HEK293T (cell line): ENCODE measurements around the gene DNAH14.

Experiments
- CTCF ChIA-PET: fragments of 350-600 bp; formaldehyde crosslinking; extraction: SDS; loops from one replicate; lab custom pipeline; 2021; ENCODE audit warnings: antibody characterized with exemption, inconsistent platforms; lab: Yijun Ruan, JAX
- POLR2A ChIA-PET: fragments of 350-600 bp; formaldehyde crosslinking; extraction: SDS; loops from one replicate; lab custom pipeline; 2020; ENCODE audit warnings: antibody characterized with exemption, inconsistent platforms; lab: Yijun Ruan, JAX
- DNase-seq: peaks from one replicate; pipeline ENCODE4 v3.0.0; 2012; ENCODE audit warnings: mixed read lengths; ENCODE audit errors: extremely low spot score
- ARNT ChIP-seq: fragments of 450-650 bp; IDR thresholded peaks from 2 replicates; pipeline ENCODE4 v1.6.1; 2017; ENCODE audit warnings: mild to moderate bottlenecking
- BHLHE40 ChIP-seq: fragments of 450-650 bp; IDR thresholded peaks from 2 replicates; pipeline ENCODE4 v1.6.1; 2016; ENCODE audit warnings: mild to moderate bottlenecking, moderate library complexity, borderline replicate concordance
- CTBP1 ChIP-seq: fragments of 450-650 bp; IDR thresholded peaks from 2 replicates; pipeline ENCODE4 v1.6.1; 2016; ENCODE audit warnings: borderline replicate concordance
- ELF4 ChIP-seq: fragments of 450-650 bp; IDR thresholded peaks from 2 replicates; pipeline ENCODE4 v1.6.1; 2017; ENCODE audit warnings: antibody characterized with exemption
- FOXA1 ChIP-seq: fragments of 450-650 bp; IDR thresholded peaks from 2 replicates; pipeline ENCODE4 v1.6.1; 2016; ENCODE audit warnings: mild to moderate bottlenecking
- FOXK2 ChIP-seq: fragments of 450-650 bp; IDR thresholded peaks from 2 replicates; pipeline ENCODE4 v1.6.1; 2016; ENCODE audit warnings: mild to moderate bottlenecking
- FOXM1 ChIP-seq: fragments of 450-650 bp; IDR thresholded peaks from 2 replicates; pipeline ENCODE4 v1.6.1; 2017; ENCODE audit warnings: mild to moderate bottlenecking, borderline replicate concordance
- HDGF ChIP-seq: fragments of 450-650 bp; IDR thresholded peaks from 2 replicates; pipeline ENCODE4 v1.6.1; 2017; ENCODE audit warnings: antibody characterized with exemption, borderline replicate concordance
- L3MBTL2 ChIP-seq: fragments of 450-650 bp; conservative IDR thresholded peaks from 2 replicates; pipeline ENCODE4 v1.6.1; 2016; ENCODE audit warnings: mild to moderate bottlenecking
- LEF1 ChIP-seq: fragments of 450-650 bp; IDR thresholded peaks from 2 replicates; pipeline ENCODE4 v1.6.1; 2017; ENCODE audit warnings: mild to moderate bottlenecking, borderline replicate concordance
- NFRKB ChIP-seq: fragments of 450-650 bp; IDR thresholded peaks from 2 replicates; pipeline ENCODE4 v1.6.1; 2016; ENCODE audit warnings: mild to moderate bottlenecking, moderate library complexity
- PKNOX1 ChIP-seq: fragments of 450-650 bp; IDR thresholded peaks from 2 replicates; pipeline ENCODE4 v1.6.1; 2016
- SP1 ChIP-seq: fragments of 450-650 bp; IDR thresholded peaks from 2 replicates; pipeline ENCODE4 v1.6.1; 2017
- SUZ12 ChIP-seq: fragments of 450-650 bp; IDR thresholded peaks from 2 replicates; pipeline ENCODE4 v1.6.1; 2016; ENCODE audit warnings: mild to moderate bottlenecking
- TARDBP ChIP-seq: fragments of 450-650 bp; IDR thresholded peaks from 2 replicates; pipeline ENCODE4 v1.6.1; 2016
- ZNF384 ChIP-seq: fragments of 450-650 bp; IDR thresholded peaks from 2 replicates; pipeline ENCODE4 v1.6.1; 2016

The DNAH14 gene

GRCh38 chr1:225409051-225409450 is 479.6 kb downstream of the DNAH14 start:
- CTCF ChIA-PET: no interaction called here
- TF ChIP-seq SUZ12 (no peak), ARNT (no peak), LEF1 (no peak), PKNOX1 (no peak), NFRKB (no peak), FOXA1 (no peak), ELF4 (no peak), HDGF (no peak), ZNF384 (no peak), TARDBP (no peak), FOXM1 (no peak), BHLHE40 (no peak), SP1 (no peak), CTBP1 (no peak), L3MBTL2 (no peak), FOXK2 (no peak)
- POLR2A ChIA-PET: no interaction called here
- no peak for DNase-seq

GRCh38 chr1:225410036-225410435 is 480.6 kb downstream of the DNAH14 start:
- DNase-seq: no peak
- POLR2A ChIA-PET: no interaction called here
- TF ChIP-seq FOXA1 (no peak), PKNOX1 (no peak), LEF1 (no peak), BHLHE40 (no peak), L3MBTL2 (no peak), ELF4 (no peak), HDGF (no peak), ZNF384 (no peak), FOXM1 (no peak), SUZ12 (no peak), CTBP1 (no peak), SP1 (no peak), TARDBP (no peak)
- CTCF ChIA-PET: interaction anchor here (0.6 kb wide), 1 partner anchor 18 kb away, joined by 3 read pairs; no protein-coding TSS in a partner anchor

- ChIA-PET CTCF (no interaction called here), POLR2A (no interaction called here)
- DNase-seq: no peak
- no peak for TF ChIP-seq LEF1
Measured at GRCh38 chr1:225412321-225412720, 482.8 kb downstream of the DNAH14 start.

GRCh38 chr1:225412803-225413351 is 483.4 kb downstream of the DNAH14 start:
- ChIA-PET CTCF (interaction anchor here (0.6 kb wide), 1 partner anchor 153 kb away, joined by 7 read pairs; no protein-coding TSS in a partner anchor), POLR2A (no interaction called here)
- no peak for DNase-seq
- TF ChIP-seq NFRKB (no peak), SP1 (no peak), ZNF384 (no peak), BHLHE40 (no peak), FOXA1 (no peak)

GRCh38 chr1:225413708-225414375 is 484.4 kb downstream of the DNAH14 start:
- no peak for TF ChIP-seq ARNT
- no peak for TF ChIP-seq BHLHE40
- TF ChIP-seq CTBP1: no peak
- no peak for TF ChIP-seq LEF1
- TF ChIP-seq ELF4: no peak
- TF ChIP-seq SUZ12: no peak
- TF ChIP-seq ZNF384: no peak
- DNase-seq: no peak
- POLR2A ChIA-PET: no interaction called here
- CTCF ChIA-PET: interaction anchor here (0.6 to 1.0 kb wide), 2 partner anchors 61 to 152 kb away, joined by 3 to 7 read pairs; no protein-coding TSS in a partner anchor

GRCh38 chr1:225415307-225415706 is 485.8 kb downstream of the DNAH14 start:
- no peak for DNase-seq
- TF ChIP-seq ARNT: no peak
- no peak for TF ChIP-seq FOXM1
- no peak for TF ChIP-seq CTBP1
- no peak for TF ChIP-seq ELF4
- no peak for TF ChIP-seq FOXK2
- TF ChIP-seq TARDBP: no peak
- TF ChIP-seq PKNOX1: no peak
- no peak for TF ChIP-seq HDGF
- TF ChIP-seq SP1: no peak
- no peak for TF ChIP-seq BHLHE40
- TF ChIP-seq L3MBTL2: no peak
- TF ChIP-seq ZNF384: no peak
- TF ChIP-seq NFRKB: no peak
- TF ChIP-seq SUZ12: no peak
- CTCF ChIA-PET: interaction anchor here (0.6 kb wide), 1 partner anchor 18 kb away, joined by 3 read pairs; no protein-coding TSS in a partner anchor
- POLR2A ChIA-PET: interaction anchor here (1.4 kb wide), 1 partner anchor 10 kb away, joined by 4 read pairs; no protein-coding TSS in a partner anchor
